Measurements from ENCODE around the gene PLCB4.
"Not testable (repeated sequence)": the region's sequence is repeated elsewhere in the genome, so short reads cannot be mapped to it uniquely, and the experiment has no call there.

The PLCB4 gene

DNA sequence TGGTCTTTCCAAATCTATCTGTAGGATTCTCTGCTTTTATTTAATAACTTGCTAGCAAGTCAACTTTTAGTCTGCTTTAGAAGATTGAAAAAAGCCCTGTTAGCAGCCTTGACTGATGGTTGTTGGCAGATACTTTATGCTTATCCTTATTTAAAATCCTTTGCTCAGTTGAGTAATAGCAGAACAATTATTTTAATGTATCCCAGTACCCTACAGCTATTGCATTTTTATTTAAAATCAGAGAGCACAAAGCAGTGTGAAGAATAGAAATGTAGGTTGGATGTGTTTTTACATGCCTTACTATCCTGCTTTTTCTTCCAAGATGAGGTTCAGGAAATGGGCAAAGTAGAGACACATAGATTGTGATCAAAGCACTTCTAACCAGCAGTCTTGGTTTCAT, 298.4 kb downstream of the PLCB4 start:
- DNase-seq (ENCODE audit: low read depth): no peak

DNA sequence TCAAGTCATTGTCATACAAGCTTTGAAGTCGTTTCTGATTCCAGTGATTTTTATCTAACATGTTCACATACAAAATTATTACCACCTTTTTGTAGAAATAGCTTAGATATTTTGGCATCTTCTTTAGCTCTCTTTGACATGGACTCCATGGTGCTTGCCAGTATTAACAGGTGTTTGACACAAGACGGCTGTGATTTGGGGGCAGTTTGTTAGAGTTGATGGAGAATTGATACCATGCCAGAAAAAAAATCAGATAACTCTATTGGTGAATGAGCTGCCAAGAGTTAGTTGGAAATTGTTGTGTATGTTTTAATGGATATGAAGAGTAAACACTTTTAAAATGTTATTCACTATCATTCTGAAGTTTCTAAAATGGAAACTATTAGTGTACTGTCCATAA, 298.9 kb downstream of the PLCB4 start:
- DNase-seq (ENCODE audit: low read depth): no peak

GRCh38 chr20:9368893-9369292, 300.0 kb downstream of the PLCB4 start:
- DNase-seq (ENCODE audit: low read depth): no peak

DNA sequence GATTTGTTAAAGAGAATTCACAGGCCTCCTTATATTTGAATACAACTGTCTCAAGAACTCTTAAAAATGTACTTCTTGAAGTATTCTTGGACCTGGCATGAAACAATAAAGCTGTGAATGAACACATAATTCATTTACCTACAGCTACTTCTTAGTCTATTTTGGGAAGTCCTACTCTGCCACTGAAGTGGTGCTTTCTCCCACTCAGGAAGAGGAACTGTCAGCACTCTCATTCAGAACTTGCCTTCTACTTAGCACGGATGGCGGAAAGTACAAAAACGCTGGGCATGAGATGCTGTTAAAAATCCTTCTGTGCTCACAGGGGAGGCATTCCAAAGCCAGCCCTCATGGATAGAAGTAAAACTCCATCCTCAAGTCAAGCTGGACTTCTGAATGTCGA, 300.7 kb downstream of the PLCB4 start:
- no peak for DNase-seq (ENCODE audit: low read depth)

GRCh38 chr20:9374072-9374471, 305.2 kb downstream of the PLCB4 start:
- no peak for DNase-seq (ENCODE audit: low read depth)

DNA sequence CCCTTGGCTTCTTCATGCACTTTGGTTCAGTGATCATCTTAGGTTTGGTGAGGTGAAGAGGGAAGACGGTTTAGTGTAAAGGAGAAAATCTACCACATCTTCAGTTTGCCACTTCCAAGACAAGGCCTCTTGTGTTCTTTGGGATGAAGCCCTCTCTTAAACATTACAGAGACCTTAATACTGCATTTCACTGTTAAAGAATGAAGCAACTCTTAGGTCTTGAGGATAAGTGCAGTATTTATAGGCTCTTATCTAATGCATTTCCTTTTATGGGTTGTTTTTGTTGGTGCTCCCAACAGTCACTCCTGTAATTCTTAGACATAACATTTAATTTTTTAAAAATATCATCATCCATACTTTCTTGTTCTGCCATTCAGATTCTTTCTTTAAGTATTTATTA, 305.6 kb downstream of the PLCB4 start:
- DNase-seq (ENCODE audit: low read depth): no peak

DNA sequence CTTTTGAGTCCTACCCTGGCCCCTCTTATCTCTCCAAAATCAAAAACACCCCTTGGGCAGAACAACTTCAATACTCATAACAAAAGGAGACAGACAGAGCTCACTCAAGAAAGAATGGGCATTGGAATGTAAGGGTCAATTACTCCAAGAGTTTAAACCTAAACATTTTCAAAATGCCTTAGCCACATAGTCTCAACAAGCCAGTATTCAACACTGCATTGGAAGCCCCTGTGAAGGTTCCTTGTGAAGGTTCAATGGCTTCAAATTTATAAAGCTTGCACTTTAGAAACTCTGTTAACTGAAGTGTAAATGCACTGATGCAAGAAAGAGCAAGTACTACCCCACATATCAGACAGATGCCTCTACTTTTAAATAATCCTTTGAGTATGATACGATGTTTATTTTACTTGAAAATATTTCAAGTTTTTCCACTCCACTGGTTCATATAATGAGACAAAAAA, 306.4 kb downstream of the PLCB4 start:
- DNase-seq (ENCODE audit: low read depth): no peak

DNA sequence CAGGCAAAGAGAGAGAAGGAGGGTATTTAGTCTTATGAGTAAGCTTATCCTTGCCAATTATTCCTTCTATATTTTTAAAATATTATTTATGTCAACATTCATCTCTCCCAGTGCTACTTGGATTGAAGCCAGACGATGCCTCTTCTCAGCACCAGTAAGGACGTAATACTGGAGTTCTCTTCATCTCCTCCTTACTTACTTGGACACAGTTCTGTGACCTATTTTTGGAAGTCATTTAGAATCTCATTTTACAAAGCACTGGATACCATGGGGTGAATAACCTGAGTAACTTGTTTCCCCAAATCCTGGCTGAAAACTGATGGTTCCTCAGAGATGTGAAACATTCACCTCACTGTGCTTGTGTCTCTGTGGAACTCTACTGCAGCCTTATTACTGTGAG, 308.1 kb downstream of the PLCB4 start:
- DNase-seq (ENCODE audit: low read depth): no peak

DNA sequence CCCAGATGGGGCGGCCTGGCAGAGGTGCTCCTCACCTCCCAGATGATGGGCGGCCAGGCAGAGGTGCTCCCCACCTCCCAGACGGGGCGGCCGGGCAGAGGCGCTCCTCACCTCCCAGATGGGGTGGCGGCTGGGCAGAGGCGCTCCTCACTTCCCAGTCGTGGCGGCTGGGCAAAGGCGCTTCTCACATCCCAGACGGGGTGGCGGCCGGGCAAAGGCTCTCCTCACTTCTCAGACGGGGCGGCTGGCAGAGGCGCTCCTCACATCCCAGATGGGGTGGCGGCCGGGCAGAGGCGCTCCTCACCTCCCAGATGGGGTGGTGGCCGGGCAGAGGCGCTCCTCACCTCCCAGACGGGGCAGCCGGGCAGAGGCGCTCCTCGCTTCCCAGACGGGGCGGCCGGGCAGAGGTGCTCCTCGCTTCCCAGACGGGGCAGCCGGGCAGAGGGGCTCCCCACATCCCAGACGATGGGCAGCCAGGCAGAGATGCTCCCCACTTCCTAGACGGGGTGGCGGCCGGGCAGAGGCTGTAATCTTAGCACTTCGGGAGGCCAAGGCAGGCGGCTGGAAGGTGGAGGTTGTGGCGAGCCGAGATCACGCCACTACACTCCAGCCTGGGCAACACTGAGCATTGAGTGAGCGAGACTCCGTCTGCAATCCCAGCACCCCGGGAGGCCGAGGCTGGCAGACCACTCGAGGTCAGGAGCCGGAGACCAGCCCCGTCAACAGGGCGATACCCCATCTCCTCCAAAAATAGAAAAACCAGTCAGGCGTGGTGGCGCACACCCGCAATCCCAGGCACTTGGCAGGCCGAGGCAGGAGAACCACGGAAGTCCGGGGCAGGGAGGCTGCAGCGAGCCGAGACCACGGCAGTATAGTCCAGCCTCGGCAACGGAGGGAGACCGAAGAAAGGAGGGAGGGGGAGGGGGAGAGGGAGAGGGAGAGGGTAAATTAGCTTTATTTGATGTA, 316.7 kb downstream of the PLCB4 start:
- DNase-seq (ENCODE audit: low read depth): not testable (repeated sequence)

GRCh38 chr20:9388160-9388812, 319.4 kb downstream of the PLCB4 start:
- no peak for DNase-seq (ENCODE audit: low read depth)

GRCh38 chr20:9388813-9389161, 319.9 kb downstream of the PLCB4 start:
- no peak for DNase-seq (ENCODE audit: low read depth)

GRCh38 chr20:9389346-9389745, 320.5 kb downstream of the PLCB4 start:
- no peak for DNase-seq (ENCODE audit: low read depth)

DNA sequence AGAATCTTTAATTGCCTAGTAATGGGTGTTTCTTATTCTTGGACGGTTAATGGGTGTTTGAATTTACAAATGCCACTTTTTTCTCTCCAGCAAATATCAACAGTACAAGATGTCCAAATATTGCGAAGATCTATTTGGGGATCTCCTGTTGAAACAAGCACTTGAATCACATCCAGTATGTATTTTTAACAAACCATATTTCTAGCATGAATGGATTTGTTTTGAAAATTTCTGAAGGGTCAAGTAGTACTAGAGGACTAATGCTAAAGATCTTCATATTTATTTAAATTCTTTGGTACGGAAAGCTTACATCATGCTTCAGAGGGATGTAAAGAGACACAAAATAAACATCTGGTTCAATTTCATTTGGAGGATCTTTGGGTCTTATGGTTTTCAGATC, 321.6 kb downstream of the PLCB4 start:
- no peak for DNase-seq (ENCODE audit: low read depth)

GRCh38 chr20:9392892-9393857, 324.3 kb downstream of the PLCB4 start:
- no peak for DNase-seq (ENCODE audit: low read depth)

DNA sequence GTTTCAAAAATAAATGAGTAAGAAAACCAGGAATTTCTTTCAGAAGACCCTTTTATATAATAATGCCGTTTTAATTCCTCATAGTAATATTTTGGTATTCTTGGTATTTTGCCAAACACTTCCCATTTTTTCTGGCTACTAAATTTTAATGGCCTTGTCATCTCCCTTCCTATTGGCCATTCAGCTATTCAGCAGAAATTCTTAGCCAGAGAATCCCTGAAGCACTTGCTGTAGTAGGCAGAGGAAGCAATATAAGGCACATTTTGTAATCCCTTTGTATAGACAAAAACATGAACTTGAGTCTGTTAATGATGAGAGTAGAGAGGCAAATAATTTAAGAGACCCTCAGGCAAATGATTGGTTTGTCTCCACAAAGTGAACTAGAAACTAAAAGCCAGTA, 327.1 kb downstream of the PLCB4 start:
- DNase-seq (ENCODE audit: low read depth): no peak

DNA sequence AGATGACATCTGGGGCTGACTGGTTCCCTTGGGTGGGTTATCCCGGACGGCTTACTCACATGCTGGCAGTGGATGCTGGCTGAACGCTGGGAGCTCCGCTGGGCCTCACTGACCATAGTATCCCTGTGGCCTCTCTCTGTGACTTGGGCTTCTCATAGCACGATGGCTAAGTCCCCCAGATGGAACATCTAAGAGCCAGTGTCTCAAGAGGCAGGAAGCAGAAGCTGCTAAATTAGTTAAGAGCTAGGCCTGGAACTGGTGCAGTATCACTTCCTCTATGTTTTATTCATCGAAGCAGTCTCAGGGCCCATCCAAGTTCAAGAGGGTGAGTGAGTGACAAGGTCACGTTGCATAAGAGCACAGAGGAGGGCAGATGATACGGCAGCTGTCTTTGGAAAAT, 329.0 kb downstream of the PLCB4 start:
- DNase-seq (ENCODE audit: low read depth): no peak

DNA sequence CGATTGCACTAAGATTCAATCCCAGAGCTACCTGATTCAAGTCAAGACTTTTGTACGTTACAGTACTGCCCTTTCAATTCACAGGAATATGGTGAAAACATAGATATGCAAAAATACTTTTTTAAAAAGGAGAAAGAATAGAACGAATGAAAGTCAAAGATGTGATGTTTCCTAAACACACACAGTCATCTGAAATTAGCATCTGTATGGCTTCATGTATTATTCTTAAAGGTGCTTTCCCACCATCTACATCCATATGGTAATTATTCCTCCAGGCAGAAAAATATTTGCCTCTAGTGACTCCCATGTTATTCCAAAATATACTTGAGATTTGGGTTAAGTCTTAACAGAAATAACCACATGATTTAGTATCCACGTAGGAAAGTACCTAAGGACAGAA, 330.0 kb downstream of the PLCB4 start:
- no peak for DNase-seq (ENCODE audit: low read depth)

DNA sequence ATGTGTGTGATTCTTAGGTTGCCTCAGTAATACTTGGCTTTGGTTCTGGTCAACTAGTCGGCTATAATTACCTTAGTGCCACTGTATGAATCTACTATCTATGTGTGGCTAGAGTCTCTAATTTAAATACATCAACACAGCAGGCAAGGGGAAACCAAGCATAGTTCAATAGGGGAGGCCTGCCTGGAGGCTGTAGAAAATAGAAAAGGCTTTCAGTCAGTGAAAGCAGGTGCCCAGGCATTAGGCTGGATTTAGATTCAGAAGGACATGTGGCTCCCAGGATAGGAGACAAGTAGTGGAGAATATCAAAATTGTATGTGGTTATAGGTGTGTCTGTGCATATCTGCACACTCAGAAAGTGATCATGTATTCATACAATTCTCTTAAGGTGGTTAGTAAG, 330.4 kb downstream of the PLCB4 start:
- no peak for DNase-seq (ENCODE audit: low read depth)

- DNase-seq (ENCODE audit: low read depth): no peak
These were observed 331.5 kb downstream of the PLCB4 start for GRCh38 chr20:9400171-9401025.

GRCh38 chr20:9401371-9401770, 332.5 kb downstream of the PLCB4 start:
- DNase-seq (ENCODE audit: low read depth): no peak

DNA sequence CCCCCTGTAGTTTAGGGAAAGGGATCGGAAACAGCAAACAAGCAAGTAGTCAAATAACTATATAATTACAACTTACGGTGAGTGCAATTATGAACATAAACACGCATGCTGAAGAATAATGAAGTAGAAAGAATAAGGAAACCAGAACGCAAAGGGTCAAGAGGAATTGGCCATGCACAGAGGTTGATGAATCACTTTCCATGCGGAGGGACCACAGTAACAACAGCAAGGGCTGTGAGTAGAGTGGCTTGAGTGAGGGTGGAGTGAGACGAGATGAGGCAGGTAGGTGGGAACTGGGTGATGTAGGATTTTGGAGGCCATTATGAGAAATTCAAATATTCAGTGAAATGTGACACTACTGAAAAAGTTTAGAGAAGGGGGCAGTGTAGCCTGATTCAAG, 333.3 kb downstream of the PLCB4 start:
- DNase-seq (ENCODE audit: low read depth): no peak
